Epithelial cell of esophagus (primary cell): ENCODE data around the gene LMX1B.

ENCODE experiments used
- DNase-seq: peaks from one replicate; pipeline ENCODE4 v3.0.0; 2010; ENCODE audit warnings: low read depth
- H3K4me3 ChIP-seq: 2 replicates; pipeline ENCODE4 v1.5.1; 2011; ENCODE audit warnings: mild to moderate bottlenecking, low read length, control low read depth
- TF ChIP-seq, protein P1 (sequence below): IDR thresholded peaks from 2 replicates; pipeline ENCODE4 v1.5.1; 2011; ENCODE audit warnings: low read depth, mild to moderate bottlenecking, low read length, control low read depth, inconsistent platforms; ENCODE audit not compliant: insufficient read depth; ENCODE audit errors: missing control alignments

Gene LMX1B

DNA sequence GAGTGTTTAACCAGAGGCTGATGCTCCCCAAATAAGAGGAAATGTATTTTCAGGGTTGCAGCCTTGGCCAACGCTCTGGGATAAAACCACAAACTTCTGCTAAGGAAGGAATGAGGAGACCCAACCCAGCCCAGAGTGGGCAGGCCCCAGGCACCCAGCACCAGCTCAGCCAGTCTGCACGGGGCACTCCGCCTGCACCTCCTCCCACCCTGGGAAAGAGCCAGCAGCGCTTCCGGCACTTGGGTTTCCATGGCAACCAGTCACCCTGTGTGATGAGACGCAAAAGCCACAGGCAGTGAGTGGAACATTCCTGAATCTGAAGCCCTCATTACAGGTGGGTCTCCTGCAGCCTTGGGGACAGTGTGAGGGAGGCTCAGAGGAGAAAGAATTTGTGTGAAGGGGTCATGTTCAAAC lies 105.9 kb downstream of the LMX1B start:
- peak; percentile 56 for DNase-seq
- TF ChIP-seq, protein P1, sequence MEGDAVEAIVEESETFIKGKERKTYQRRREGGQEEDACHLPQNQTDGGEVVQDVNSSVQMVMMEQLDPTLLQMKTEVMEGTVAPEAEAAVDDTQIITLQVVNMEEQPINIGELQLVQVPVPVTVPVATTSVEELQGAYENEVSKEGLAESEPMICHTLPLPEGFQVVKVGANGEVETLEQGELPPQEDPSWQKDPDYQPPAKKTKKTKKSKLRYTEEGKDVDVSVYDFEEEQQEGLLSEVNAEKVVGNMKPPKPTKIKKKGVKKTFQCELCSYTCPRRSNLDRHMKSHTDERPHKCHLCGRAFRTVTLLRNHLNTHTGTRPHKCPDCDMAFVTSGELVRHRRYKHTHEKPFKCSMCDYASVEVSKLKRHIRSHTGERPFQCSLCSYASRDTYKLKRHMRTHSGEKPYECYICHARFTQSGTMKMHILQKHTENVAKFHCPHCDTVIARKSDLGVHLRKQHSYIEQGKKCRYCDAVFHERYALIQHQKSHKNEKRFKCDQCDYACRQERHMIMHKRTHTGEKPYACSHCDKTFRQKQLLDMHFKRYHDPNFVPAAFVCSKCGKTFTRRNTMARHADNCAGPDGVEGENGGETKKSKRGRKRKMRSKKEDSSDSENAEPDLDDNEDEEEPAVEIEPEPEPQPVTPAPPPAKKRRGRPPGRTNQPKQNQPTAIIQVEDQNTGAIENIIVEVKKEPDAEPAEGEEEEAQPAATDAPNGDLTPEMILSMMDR, result no peak
- H3K4me3 ChIP-seq, result no peak overlapping the region

DNA sequence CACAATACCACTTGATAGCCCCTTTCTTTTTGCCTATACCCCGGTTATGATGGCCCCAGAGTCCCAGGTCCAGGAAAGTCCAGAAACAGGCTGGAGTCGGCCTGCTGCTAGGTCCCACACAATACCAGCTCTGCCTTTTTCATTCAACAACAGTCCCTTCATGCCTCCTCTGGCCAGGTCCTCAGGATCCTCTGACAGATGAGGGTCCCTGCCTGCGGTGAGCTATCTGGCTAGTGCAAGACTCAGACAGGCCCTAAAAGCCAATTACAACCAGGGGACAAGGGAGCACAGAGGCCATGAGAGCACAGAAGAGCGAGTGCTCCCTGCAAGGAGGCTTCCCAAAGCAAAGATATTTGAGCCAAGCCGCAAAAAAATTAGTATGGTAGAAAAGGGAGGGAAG lies 106.3 kb downstream of the LMX1B start:
- H3K4me3 ChIP-seq, result no peak overlapping the region

DNA sequence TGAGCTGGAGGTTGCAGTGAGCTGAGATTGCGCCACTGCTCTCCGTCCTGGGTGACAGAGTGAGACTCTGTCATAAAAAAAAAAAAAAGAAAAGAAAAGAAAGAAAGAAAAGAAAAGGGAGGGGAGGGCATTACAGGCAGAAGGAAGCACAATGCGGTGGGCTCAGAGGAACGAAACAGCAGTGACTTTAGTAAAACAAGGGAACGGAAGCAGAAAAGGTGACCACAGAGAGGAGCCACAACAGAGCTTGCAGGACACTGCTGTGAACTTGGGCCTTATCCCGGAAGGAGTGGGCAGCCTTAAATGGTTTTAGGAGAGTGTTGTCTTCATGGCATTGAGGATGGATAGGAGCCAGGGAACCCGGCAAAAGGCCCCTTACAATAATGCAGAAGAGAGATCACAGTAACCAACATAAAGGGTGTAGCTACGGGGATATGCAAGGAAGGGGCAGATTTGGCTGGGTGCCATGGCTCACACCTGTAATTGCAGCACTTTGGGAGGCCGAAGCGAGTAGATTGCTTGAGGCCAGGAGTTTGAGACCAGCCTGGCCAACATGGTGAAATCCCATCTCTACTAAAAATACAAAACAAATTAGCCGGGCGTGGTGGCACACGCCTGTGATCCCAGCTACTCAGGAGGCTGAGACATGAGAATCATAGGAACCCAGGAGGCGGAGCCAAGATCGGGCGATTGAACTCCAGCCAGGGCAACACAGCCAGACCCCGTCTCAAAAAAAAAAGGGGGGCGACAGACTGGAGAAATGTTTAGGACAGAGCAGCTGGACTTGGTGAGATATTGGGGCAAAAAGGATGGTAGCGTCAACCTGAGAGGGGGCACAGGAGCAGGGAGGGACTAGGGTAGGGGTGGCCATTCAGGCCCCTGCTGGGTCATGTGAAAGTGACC lies 107.2 kb downstream of the LMX1B start:
- H3K4me3 ChIP-seq, result no peak overlapping the region
- DNase-seq, result no peak
- TF ChIP-seq, protein P1, result no peak

More for the DNA sequence above, 106.3 kb downstream of the LMX1B start:
- TF ChIP-seq, protein P1, result no peak
- DNase-seq, result no peak

DNA sequence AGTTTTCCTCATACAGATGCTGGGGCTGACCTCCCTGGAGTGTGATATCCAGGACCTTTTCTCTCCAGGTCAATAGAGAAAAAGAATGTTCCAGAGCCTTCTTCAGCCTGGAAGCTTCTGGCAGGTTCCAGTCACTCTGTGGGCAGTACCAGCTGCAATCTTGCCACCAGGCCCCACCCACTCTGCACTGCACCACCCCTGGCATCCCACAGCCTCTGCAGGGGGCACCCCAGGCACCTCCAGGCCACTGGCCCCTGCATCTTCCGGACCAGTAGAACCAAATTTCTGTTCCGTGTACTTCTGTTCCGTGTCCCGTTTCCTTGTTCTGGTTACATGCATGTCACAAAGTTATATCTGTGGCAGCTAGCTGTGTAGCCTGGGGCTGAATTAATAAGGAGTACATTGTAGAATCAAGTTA lies 107.8 kb downstream of the LMX1B start:
- H3K4me3 ChIP-seq, result no peak overlapping the region
- TF ChIP-seq, protein P1, result no peak
- DNase-seq, result no peak

DNA sequence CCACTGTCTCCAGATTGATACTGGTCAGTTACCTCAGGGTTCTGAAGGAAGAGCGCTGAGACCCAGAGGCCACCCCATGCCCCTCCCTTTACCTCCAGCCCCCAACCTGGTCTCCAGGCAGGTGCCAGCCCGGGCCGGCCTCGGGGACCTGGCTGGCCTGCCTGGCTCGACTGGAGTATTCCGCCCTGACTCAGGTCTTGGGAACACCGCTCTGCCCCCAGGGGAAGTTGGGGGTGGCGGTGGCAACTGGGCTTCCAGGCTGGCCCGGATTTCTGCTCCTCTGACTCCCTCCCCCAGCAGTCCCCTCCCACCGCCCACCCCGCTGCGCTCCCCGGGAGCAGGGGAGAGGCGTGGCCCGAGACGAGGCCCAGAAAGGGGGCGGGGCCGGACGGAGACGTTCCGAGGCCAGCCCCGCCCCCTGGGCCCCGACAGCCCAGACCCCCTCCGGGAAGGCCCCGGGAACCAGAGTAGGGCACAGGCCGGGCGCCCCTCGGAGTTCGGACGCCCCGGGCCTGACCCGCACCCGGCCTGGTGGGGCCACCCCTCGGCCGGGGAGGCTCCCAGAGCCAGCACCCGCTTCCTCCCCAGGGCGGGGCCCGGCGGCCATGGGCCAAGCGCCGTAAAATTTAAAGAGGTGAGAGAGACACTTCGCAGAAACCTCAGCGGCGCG lies 108.7 kb downstream of the LMX1B start:
- DNase-seq, result peak; percentile 88
- H3K4me3 ChIP-seq, result peak overlapping the region; percentile 49
- TF ChIP-seq, protein P1, result no peak

DNA sequence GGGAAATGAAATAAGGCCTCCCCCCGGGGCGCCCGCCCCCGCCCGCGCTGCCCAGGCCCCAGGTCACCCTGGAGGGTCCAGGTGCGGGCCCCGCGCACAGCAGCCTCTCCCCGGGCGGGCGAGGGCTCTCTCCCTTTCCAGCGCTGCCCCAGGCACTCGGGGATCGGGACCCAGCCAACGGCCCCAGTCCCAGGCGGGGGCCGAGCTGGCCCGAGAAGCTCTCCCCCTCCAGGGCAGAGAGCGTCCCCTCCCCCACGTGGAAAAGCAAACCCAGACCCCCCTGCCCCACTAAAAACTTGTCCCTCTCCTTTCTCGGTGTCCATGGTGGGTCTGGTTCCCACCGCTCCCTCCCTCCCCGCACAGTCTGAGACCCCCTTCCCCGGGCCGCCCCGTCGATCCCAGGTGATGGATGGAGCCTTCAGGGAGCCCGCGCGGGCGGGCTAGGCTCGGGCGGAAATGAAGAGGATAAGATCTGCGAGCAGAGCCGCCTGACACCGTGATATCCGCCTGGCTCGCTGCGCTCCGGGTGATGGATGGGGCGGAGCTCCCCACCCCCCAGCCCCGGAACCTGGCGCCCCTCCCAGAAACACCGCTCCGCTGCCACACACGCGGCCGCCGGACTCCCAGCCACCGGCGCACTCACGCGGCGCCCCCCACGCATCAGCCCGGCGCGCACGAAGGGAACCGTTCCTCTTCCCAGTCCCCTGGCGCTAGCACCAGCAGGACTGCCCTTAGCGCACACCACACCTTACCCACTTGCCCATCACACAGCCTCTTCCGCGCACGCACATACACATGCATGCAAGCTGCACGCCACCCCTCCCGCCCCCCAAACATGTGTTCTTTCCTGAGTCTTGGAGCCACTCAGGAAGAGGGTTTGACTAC lies 109.4 kb downstream of the LMX1B start:
- peak overlapping the region; percentile 49 for H3K4me3 ChIP-seq
- DNase-seq, result peak; percentile 36
- TF ChIP-seq, protein P1, result no peak
